Fibroblast of gingiva (primary cell): ENCODE measurements around the gene EMSY.
"Not testable (repeated sequence)": the region's sequence is repeated elsewhere in the genome, so short reads cannot be mapped to it uniquely, and the experiment has no call there.

Experiments used
- DNase-seq: peaks from one replicate; pipeline ENCODE4 v3.0.0-alpha.2; 2011; ENCODE audit warnings: low read depth

EMSY gene, protein sequence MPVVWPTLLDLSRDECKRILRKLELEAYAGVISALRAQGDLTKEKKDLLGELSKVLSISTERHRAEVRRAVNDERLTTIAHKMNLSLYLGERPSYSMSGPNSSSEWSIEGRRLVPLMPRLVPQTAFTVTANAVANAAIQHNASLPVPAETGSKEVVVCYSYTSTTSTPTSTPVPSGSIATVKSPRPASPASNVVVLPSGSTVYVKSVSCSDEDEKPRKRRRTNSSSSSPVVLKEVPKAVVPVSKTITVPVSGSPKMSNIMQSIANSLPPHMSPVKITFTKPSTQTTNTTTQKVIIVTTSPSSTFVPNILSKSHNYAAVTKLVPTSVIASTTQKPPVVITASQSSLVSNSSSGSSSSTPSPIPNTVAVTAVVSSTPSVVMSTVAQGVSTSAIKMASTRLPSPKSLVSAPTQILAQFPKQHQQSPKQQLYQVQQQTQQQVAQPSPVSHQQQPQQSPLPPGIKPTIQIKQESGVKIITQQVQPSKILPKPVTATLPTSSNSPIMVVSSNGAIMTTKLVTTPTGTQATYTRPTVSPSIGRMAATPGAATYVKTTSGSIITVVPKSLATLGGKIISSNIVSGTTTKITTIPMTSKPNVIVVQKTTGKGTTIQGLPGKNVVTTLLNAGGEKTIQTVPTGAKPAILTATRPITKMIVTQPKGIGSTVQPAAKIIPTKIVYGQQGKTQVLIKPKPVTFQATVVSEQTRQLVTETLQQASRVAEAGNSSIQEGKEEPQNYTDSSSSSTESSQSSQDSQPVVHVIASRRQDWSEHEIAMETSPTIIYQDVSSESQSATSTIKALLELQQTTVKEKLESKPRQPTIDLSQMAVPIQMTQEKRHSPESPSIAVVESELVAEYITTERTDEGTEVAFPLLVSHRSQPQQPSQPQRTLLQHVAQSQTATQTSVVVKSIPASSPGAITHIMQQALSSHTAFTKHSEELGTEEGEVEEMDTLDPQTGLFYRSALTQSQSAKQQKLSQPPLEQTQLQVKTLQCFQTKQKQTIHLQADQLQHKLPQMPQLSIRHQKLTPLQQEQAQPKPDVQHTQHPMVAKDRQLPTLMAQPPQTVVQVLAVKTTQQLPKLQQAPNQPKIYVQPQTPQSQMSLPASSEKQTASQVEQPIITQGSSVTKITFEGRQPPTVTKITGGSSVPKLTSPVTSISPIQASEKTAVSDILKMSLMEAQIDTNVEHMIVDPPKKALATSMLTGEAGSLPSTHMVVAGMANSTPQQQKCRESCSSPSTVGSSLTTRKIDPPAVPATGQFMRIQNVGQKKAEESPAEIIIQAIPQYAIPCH (N-terminal part only)

GRCh38 chr11:76444384-76445120, at the start of gene EMSY:
Gene EMSY, plus strand, starts transcription at chr11:76445018. Its CDS starts 1,921 bp downstream, at chr11:76446939.
- peak; percentile 100 for DNase-seq

- no peak for DNase-seq
These were observed 49.5 kb upstream of the EMSY start for GRCh38 chr11:76395296-76395695.

GRCh38 chr11:76397383-76397782, 47.4 kb upstream of the EMSY start:
- no peak for DNase-seq

GRCh38 chr11:76400967-76401366, 43.9 kb upstream of the EMSY start:
- no peak for DNase-seq

DNA sequence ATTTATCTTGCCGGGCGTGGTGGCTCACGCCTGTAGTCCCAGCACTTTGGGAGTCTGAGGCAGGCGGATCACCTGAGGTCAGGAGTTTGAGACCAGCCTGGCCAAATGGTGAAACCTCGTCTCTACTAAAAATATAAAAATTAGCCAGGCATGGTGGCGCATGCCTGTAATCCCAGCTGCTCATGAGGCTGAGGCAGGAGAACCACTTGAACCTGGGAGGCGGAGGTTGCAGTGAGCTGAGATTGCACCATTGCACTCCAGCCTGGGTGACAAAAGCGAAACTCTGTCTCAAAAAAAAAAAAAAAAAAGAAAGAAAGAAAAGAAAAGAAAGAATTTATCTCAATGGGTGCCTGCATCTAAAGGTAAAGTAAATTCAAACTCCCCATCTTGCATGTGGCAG, 43.3 kb upstream of the EMSY start:
- DNase-seq, result not testable (repeated sequence)

DNA sequence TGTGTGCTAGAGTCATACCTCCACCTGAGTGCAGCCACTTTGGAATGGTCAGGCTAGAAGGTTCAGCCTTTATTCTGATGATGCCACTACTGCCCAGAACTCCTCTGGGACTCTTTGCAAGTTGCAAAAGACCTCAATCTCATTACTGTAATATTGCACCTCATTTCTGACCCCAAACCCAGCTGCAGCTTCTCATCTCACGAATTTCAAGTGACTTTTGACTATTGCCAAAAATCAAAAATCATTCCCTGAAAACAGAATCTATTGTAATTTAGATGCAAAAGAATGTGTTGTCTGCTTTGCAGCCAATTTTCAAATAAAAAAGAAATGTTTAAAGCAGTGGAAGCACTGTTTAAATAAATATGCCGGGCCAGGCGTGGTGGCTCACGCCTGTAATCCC, 38.5 kb upstream of the EMSY start:
- DNase-seq, result no peak

- no peak for DNase-seq
These were observed 36.5 kb upstream of the EMSY start for GRCh38 chr11:76408171-76408965.

GRCh38 chr11:76410851-76411357, 33.9 kb upstream of the EMSY start:
- no peak for DNase-seq

DNA sequence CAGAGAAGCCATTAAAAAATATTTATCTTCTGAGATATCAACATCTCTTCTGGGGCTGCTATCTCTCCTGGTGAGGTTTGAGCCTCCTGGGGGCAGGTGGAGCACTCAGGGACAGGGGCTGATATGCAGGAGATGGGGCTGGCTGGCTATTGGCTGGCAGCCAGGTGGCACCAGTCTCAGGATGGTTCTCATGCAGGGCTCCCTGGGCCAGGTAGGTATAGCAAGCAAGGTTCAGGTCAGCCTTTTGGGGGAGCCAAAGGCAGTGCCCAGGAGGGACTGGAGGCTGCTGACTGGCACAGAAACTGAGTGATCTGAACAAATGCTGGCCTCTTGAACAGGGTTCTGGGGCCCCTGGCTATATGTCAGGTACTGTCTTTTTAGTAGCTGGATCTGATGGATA, 29.7 kb upstream of the EMSY start:
- no peak for DNase-seq

DNA sequence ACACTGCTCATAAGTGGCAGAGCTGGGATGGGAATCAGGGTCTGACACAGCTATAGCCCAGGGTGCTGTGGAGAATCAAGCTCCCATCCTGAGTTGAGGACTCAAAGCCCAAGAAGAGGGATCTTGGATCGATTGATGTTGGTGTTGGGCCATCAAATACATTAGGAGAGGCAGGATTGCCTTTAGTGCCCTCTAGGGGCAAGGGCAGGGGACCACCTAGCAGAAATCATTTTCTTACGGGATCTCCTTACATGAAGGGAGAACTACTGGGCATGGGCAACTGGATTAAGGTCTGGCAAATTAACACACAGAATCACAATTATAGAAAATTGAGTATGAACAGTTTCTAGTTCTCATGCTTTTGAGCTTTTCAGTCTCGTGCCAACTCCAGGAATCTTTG, 24.9 kb upstream of the EMSY start:
- DNase-seq, result no peak

GRCh38 chr11:76424379-76424778, 20.4 kb upstream of the EMSY start:
- no peak for DNase-seq

DNA sequence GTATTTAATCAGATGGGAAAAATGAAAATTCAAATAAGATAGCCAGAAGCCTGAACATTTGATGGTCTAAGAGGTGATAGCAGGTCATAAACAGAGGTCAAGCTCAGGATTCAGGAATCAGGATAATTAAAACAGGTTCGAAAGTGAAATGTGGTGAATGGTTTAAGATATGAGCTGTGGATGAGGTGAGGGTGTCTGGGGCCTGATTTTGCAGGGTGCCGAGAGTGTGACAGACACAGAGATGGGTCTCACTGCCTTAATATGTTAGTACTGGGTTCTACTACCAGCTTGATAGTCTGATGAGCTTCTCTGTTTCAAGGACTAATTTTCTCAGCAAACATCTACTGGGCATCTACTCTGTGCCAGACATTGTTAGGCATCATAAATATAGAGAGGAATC, 19.9 kb upstream of the EMSY start:
- DNase-seq, result no peak

DNA sequence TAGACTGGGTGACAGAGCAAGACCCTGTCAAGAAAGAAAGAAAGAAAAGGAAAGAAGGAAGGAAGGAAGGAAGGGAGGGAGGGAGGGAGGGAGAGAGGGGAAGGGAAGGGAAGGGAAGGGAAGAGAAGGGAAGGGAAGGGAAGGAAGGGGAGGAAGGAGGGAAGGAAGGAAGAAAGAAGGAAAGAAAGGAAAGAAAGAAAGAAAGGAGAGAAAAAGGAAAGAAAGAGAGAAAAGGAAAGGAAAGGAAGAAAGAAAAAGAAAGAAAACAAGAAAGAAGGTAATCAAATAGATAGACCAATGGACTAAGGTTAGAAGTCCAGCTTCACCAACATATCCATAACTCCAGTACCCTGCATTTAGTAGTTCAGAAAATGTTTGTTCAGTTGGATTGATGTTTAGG, 18.2 kb upstream of the EMSY start:
- no peak for DNase-seq

- no peak for DNase-seq
These were observed 8.8 kb upstream of the EMSY start for GRCh38 chr11:76436020-76436419.

DNA sequence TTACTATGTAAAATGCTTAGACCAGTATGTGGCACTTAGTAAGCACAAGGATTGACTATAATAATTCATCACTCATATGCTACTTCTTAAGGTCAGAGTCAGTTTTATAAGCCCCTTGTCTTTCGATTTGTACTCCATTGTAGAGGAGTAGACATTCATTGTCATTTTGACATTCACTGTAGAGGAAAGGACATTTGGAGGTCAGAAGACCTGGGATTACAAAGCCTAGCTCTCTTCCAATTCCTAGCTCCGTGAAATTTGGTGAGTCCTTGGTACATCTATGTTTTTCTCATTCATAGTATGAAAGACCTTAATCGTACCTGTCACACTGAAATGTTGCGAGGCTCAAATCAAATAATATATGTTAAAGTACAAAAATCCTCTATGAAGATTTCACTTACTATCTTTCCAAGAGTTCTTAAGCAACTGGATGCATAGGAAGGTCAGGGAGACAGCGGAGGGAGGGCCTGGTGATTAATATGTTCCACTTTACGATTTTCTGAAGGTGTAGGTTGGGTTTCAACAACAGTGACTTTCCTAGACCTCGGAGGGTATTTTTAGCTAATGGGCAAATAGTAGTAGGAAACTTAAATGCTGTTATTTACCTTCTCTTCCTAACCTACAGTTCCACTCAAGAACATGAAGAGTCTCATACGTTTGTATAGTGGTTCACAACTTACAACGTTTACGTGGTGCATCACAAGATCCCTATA, 1.4 kb upstream of the EMSY start:
- peak; percentile 18 for DNase-seq

DNA sequence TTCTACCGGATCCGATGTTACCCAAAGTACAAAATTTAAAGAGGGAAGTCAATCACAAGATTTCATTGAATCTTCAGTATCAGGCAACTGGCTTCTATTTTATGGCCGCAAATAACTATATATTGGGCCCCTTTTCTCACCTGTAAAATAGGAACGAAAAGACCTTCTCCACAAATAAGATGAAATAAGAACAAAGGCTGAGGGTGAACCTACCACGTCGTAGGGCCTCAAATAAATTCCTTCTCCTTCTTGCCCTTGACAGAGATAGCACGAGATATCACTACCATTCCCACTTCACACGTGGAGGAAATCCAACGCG, 794 bp upstream of the EMSY start:
- DNase-seq, result no peak

DNA sequence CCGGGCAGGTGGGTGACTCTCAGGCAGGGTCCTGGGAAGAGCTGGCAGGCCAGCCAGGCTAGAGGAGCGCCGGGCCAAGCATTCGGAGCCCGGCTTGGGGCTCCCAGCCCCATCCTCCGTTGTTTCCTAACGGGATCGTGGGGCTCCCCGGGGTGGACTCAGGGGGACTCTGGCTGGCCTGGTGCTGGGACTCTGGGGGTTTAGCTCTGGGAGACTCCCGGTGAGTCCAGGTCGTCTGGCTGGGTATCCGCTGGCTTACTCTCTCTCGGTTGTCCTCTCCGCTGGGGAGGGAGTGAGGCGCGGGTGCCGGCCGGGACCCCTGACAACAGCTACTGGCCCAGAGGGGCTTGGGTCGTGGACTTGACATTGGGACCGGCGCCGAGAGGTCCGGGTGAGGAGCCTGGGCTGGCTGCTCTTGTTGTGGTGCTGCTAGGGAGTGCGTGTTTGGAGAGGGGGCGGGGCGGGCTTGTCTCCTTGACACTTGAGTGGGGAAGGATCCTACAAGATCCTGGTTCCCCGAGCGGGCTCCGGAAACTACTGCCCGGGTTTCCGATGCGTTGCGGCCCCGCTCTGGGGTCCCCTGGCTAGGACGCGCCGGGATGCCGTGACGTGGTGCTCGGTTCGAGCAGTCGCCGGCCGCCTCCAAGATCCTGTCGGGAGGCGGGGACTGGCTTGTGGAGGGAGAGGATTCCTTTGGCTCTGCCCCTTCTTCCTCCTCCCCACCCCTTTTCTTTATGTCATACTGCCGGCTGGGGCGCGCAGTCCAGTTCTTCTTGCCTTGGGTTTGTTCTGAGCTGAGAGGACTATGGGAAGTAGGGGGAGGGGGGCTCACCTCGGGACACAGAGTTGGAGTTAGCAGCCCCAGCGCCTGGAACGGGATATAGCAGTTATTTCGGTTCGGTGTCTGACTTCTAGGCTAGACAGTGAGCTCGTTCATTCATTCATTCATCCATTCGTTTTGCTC, 585 bp downstream of the EMSY start:
- peak; percentile 75 for DNase-seq

DNA sequence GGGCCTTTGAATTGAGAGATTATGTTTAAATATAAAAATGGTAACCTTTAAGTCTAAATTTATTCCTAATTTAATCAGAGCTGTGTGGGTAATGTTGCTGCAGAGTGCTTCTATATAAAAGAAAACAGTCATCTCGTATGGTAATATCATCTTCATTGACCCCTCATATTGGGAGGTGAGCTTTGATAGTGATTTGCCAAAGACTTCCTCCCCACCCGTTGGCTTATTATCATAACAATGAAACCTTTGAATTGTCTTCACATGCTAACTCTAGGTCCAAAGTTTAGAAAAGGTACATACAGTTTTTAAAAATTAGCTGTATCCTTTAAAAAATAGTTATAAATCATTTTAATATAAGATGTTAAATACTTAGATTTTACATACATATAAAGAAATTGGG, 3.7 kb downstream of the EMSY start:
- DNase-seq, result no peak

DNA sequence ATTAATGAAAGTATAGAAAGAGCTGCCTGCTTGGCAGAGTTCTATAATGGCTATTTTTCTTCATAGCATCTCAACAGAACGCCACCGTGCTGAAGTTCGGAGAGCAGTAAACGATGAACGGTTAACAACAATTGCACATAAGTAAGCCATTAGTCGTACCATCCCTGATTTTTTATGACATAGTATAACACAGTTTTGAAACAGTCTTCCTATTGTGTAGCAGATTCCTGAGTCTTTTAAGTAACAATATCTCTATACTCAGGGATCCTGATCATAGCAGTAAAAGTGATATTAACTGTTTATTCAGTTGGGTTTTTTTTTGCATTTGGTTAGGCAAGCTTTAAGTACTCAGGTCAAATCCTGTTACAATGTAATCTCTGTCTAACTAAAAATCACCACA, 8.4 kb downstream of the EMSY start:
- no peak for DNase-seq
